Activated CD4-positive, CD25-positive, alpha-beta regulatory T cell treated with anti-CD3 and anti-CD28 coated beads, Interleukin-2, amount 50 U/mL, for 16 hours (primary cell): ENCODE measurements around the gene CHRNA10.
A peak's percentile ranks its signal among the peaks of the same experiment; 100 is the strongest.
"Not testable (repeated sequence)": the region's sequence is repeated elsewhere in the genome, so short reads cannot be mapped to it uniquely, and the experiment has no call there.

ENCODE experiments used
- DNase-seq: peaks from one replicate; pipeline ENCODE4 v3.0.0-alpha.2; 2020; ENCODE audit warnings: low read depth, low spot score

CHRNA10 gene

GRCh38 chr11:3665336-3666022 lies 5.7 kb downstream of the CHRNA10 start:
- DNase-seq: no peak

- no peak for DNase-seq
Observed at GRCh38 chr11:3664032-3664630, 7.1 kb downstream of the CHRNA10 start.

GRCh38 chr11:3662856-3663255 lies 8.3 kb downstream of the CHRNA10 start:
- no peak for DNase-seq

GRCh38 chr11:3660960-3661359 lies 10.2 kb downstream of the CHRNA10 start:
- no peak for DNase-seq

- no peak for DNase-seq
Observed at GRCh38 chr11:3659595-3660515, 11.3 kb downstream of the CHRNA10 start.

- DNase-seq: no peak
Observed at GRCh38 chr11:3658252-3658651, 12.9 kb downstream of the CHRNA10 start.

- not testable (repeated sequence) for DNase-seq
Observed at GRCh38 chr11:3657331-3657730, 13.9 kb downstream of the CHRNA10 start.

- no peak for DNase-seq
Observed at GRCh38 chr11:3655547-3655946, 15.6 kb downstream of the CHRNA10 start.

- not testable (repeated sequence) for DNase-seq
Observed at GRCh38 chr11:3652514-3652913, 18.7 kb downstream of the CHRNA10 start.

GRCh38 chr11:3649374-3649773 lies 21.8 kb downstream of the CHRNA10 start:
- not testable (repeated sequence) for DNase-seq

GRCh38 chr11:3648843-3649242 lies 22.3 kb downstream of the CHRNA10 start:
- not testable (repeated sequence) for DNase-seq

- DNase-seq: no peak
Observed at GRCh38 chr11:3645552-3645951, 25.6 kb downstream of the CHRNA10 start.

- no peak for DNase-seq
Observed at GRCh38 chr11:3644817-3645235, 26.4 kb downstream of the CHRNA10 start, which contains the start of gene ART1. Gene ART1 (plus strand): TSS chr11:3645128. CDS start chr11:3659214, 14,086 bp downstream.

- not testable (repeated sequence) for DNase-seq
Observed at GRCh38 chr11:3643102-3643546, 28.1 kb downstream of the CHRNA10 start.

- peak; percentile 11 for DNase-seq
Observed at GRCh38 chr11:3642071-3642951, 28.9 kb downstream of the CHRNA10 start.

GRCh38 chr11:3641701-3642070 lies 29.5 kb downstream of the CHRNA10 start, which contains the start of gene ART5:
Gene ART5 (minus strand): TSS chr11:3641992. CDS start chr11:3641862, 130 bp downstream.
- DNase-seq: no peak

GRCh38 chr11:3641191-3641590 lies 30.0 kb downstream of the CHRNA10 start:
- no peak for DNase-seq

GRCh38 chr11:3639841-3640240 lies 31.3 kb downstream of the CHRNA10 start:
- DNase-seq: no peak

GRCh38 chr11:3638513-3638912 lies 32.7 kb downstream of the CHRNA10 start:
- DNase-seq: no peak

- DNase-seq: no peak
Observed at GRCh38 chr11:3637201-3637600, 34.0 kb downstream of the CHRNA10 start.
